Hair follicular keratinocyte (primary cell): Measurements from ENCODE around the gene ZNF275. TPM values are rescaled to one million over a fixed set of nuclear protein-coding genes. Genes with fewer than 3 reads are reported as not detected.

ENCODE experiments used
- total RNA-seq: library from RNA; depleted of rRNA; stranded (reverse); fragments of >200 nt; gene quantifications from 2 replicates; pipeline ENCODE4 v1.2.3, GENCODE V29; 2015

The ZNF275 gene, protein sequence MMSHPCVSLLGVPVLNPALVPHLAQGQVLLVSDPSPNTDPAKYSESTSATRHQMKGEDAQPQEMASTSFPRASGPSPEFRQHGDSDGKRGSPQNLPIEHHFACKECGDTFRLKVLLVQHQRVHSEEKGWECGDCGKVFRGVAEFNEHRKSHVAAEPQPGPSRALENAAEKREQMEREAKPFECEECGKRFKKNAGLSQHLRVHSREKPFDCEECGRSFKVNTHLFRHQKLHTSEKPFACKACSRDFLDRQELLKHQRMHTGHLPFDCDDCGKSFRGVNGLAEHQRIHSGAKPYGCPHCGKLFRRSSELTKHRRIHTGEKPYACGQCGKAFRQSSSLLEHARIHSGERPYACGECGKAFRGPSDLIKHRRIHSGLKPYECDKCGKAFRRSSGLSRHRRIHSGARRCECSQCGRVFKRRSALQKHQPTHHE
- total RNA-seq, result 4.5 and 5.2 TPM in 2 replicates

GRCh38 chrX:153333821-153334653 lies at the start of gene ZNF275:
Gene ZNF275 (plus strand): TSS chrX:153334153. CDS start chrX:153336680, 2,527 bp downstream.

DNA sequence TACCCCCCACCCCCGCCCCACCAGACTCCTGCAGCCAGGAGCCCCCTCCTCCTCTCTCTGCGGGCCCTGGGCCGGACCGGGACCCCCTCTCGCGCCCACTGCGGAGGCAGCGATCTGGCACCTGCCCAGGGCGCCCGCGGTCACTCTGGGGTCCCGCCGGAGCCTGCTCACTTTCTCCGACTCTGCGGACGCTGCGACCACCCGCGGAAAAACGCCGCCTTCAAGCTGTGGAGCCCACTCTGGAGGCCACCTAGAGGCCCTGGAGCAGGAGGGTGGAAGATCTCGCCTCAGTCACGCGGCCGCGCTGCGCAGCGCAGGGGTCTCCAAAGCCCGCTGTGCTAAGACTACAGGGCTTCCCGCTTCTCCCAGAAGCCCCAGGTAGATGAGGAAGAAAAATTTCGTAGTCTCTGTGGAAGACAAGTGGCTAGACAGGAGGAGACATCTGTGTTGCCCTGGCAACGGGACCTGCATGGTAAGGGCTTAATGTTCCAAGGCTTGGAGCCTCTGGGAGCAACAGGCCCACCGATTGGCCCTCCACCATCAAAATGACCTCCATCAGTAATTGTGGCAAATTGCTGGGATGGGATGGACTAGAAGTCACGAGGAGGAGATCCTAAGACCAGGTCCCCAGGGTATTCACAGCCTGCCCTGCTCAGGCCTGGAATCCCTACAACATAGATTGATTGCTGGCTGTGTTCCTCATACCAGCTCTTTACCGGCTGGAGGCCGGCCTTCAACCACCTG lies 12.4 kb upstream of the ZNF275 start, which contains the start of gene PNMA6F:
TSS of gene PNMA6F (minus strand) at position 387 of the 744 bp plus-strand sequence. CDS start 1,093 bp downstream, outside the sequence.

GRCh38 chrX:153401133-153401764 lies 67.3 kb downstream of the ZNF275 start, which contains the start of gene PNMA6E:
Gene PNMA6E (minus strand): TSS chrX:153401350. CDS start chrX:153398849, 2,501 bp downstream.

Other genes starting within 250 kb of the ZNF275 start
- gene MAGEA1, start 154.9 kb upstream of the ZNF275 start, total RNA-seq, result not detected in 2 replicates
- gene PNMA6F, start 12.4 kb upstream of the ZNF275 start, total RNA-seq, result not detected in 2 replicates
- gene PNMA6E, start 67.2 kb downstream of the ZNF275 start, total RNA-seq, result not detected in 2 replicates
- 1.0 and 1.1 TPM in 2 replicates for gene ZFP92, start 77.3 kb downstream of the ZNF275 start, total RNA-seq
- 2.0 and 4.1 TPM in 2 replicates for gene TREX2, start 111.9 kb downstream of the ZNF275 start, total RNA-seq
- 22.7 and 52.9 TPM in 2 replicates for gene HAUS7, start 136.4 kb downstream of the ZNF275 start, total RNA-seq
- 0.30 and 1.0 TPM in 2 replicates for gene BGN, start 160.8 kb downstream of the ZNF275 start, total RNA-seq
- gene ATP2B3, start 183.5 kb downstream of the ZNF275 start, total RNA-seq, result not detected in 2 replicates